ES-I3 (cell line): ENCODE results near the gene PERCC1.

Experiments
- H3K36me3 ChIP-seq: 2 replicates; pipeline ENCODE4 v1.6.1; 2013; ENCODE audit warnings: mild to moderate bottlenecking, low read length, control low read depth, moderate library complexity; ENCODE audit not compliant: insufficient read depth
- H3K4me1 ChIP-seq: 2 replicates; pipeline ENCODE4 v1.6.1; 2013; ENCODE audit warnings: mild to moderate bottlenecking, control low read depth, low read length; ENCODE audit not compliant: insufficient read depth
- H3K9ac ChIP-seq: 2 replicates; pipeline ENCODE4 v1.6.1; 2013; ENCODE audit warnings: low read depth, mild to moderate bottlenecking, low read length, moderate library complexity
- H3K9me3 ChIP-seq: 2 replicates; pipeline ENCODE4 v1.6.1; 2013; ENCODE audit warnings: mild to moderate bottlenecking, low read length, moderate library complexity; ENCODE audit not compliant: control insufficient read depth, insufficient read depth

The PERCC1 gene

GRCh38 chr16:1424028-1424427 lies 6.8 kb upstream of the PERCC1 start:
- H3K4me1 ChIP-seq: no peaks in the 10 kb centered on the region; the same call in 1 of the 2 replicates
- H3K9me3 ChIP-seq: no peaks in the 10 kb centered on the region
- H3K36me3 ChIP-seq: no peaks in the 10 kb centered on the region
- no peak overlapping the region for H3K9ac ChIP-seq

DNA sequence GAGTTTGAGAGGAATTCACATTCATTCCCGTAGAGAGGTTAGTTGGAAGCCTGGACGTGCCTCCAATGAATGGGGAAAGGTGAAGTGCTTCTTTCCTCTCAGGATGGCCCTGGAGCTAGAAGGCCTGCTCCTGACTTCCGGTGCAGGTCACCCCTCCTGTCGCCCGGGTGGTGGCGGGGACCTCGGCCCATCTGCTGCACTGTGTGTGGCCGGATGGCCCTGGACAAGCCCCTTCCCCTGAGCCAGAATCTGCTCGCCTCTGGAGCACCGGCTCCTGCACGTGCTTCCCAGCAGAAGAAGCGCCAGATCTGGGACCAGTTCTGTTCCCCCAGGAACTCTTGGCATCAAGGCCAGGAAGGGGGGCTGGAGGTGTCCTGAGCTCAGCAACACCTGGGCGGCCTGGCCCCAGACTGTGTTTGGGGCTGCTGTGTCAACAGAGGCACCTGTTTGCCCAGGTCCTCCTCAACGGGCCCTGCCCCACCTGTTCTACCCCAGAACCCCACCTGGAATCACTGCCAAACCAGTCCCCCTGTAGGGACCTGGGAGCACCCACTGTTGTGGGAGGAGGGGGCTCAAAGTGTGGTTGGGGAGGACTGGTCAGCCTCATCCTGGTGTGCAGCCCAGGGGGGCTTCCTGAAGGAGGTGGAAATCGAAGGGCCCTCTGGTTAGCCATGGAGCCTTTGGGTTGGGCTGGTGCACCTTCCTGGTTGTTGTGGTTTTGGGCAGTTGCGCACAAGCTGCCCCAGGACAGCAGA lies 5.1 kb upstream of the PERCC1 start:
- Histone ChIP-seq H3K9ac (no peak overlapping the region), H3K4me1 (no peaks in the 10 kb centered on the region; the same call in 1 of the 2 replicates), H3K9me3 (no peaks in the 10 kb centered on the region)

DNA sequence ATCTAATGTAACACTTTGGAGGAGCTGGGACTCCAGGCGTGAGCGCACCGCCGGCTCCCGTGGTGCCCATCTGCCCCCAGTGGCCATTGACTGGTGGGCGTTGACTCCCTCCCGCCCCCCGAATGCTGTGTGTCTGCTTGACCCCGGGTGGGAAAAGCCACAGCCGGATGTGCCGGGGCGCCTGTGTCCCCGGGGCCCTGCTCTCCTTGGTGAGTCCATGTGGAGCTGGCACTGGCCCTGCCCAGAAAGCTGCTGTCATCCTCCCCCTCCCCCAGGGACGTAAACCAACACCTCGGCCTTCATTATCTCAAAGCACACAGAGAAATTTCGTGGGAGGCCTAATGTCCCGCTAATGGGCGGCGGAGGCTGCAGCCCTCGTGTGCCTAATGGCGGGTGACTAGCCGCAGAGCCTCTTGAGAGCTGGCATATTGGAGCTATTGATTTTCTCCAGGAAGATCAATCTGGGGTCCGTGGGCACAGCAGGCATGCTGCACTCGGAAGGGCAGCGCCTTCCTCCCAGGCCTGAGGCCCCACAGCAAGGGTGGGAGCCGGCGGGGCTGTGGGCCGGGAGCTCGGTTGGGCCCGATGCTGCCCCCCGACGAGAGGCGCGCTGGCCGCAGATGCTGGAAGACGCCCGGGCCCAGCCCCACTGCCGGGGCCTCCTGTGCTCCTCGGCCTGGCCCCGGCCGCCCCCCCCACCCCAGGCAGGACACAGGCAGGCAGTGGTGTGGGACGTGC lies 4.0 kb upstream of the PERCC1 start:
- Histone ChIP-seq H3K4me1 (no peaks in the 10 kb centered on the region; the same call in 1 of the 2 replicates), H3K9ac (no peak overlapping the region), H3K36me3 (no peaks in the 10 kb centered on the region), H3K9me3 (no peaks in the 10 kb centered on the region)

More for the DNA sequence above, 5.1 kb upstream of the PERCC1 start:
- no peaks in the 10 kb centered on the region for H3K36me3 ChIP-seq

- no peak overlapping the region for H3K9ac ChIP-seq
- no peaks in the 10 kb centered on the region for H3K9me3 ChIP-seq
- H3K36me3 ChIP-seq: no peaks in the 10 kb centered on the region
- no peaks in the 10 kb centered on the region; the same call in 1 of the 2 replicates for H3K4me1 ChIP-seq
Observed at GRCh38 chr16:1427473-1428461, 3.1 kb upstream of the PERCC1 start.

DNA sequence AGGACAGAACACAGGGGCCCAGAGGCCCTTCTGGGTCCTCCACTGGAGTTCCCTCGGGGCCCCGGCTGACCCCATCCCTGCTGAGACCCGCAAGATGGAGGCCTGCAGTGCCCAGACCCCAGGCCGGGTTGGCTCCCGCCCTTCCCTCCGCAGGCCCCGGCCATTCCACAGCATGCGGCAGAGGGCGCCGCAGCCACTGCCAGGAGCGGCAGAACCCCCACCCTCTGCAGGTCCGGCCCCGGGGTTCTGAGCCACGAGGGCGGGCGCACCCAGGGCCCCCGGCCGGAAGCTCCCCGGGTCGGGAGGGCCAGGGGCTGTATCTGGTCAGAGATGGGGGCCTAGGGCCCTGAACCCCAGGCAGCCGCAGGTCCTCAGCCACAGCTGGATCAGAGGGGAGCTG lies 2.4 kb upstream of the PERCC1 start:
- no peaks in the 10 kb centered on the region for H3K9me3 ChIP-seq
- H3K36me3 ChIP-seq: no peaks in the 10 kb centered on the region
- H3K9ac ChIP-seq: no peak overlapping the region
- H3K4me1 ChIP-seq: no peaks in the 10 kb centered on the region; the same call in 1 of the 2 replicates

GRCh38 chr16:1429012-1429411 lies 1.9 kb upstream of the PERCC1 start:
- H3K4me1 ChIP-seq: no peaks in the 10 kb centered on the region; the same call in 1 of the 2 replicates
- H3K36me3 ChIP-seq: no peaks in the 10 kb centered on the region
- H3K9ac ChIP-seq: no peak overlapping the region
- H3K9me3 ChIP-seq: no peaks in the 10 kb centered on the region

GRCh38 chr16:1429631-1430030 lies 1.2 kb upstream of the PERCC1 start:
- Histone ChIP-seq H3K9ac (no peak overlapping the region), H3K9me3 (no peaks in the 10 kb centered on the region), H3K4me1 (no peaks in the 10 kb centered on the region; the same call in 1 of the 2 replicates), H3K36me3 (no peaks in the 10 kb centered on the region)

DNA sequence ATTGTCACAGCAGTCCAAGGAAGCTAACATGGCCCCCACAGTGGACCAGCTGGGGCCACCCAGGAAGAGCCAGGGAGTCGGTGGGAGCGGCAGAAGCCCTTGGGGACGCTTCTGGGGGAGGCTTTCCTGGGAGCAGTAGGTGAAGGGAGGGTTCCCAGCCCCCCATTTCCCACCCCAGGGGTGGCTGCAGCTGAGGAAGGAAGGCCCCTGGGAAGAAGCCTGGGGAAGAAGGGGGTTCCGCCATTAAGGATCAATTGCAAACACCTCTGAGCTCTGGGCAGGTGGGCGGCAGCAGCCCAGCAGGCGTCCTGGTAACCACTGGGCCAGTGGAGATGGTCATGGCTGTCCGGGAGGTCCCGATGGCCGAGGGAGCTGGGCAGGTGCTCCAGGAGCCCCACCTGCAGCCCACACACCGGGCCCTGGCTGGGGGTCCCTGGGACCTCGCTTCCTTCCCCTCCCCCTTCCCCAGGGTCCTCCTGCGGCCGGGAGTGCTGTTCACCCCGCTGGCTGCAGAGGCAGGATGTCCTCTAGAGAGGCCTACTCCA lies 592 bp upstream of the PERCC1 start:
- Histone ChIP-seq H3K36me3 (no peaks in the 10 kb centered on the region), H3K9ac (no peak overlapping the region), H3K4me1 (no peaks in the 10 kb centered on the region; the same call in 1 of the 2 replicates), H3K9me3 (no peaks in the 10 kb centered on the region)

DNA sequence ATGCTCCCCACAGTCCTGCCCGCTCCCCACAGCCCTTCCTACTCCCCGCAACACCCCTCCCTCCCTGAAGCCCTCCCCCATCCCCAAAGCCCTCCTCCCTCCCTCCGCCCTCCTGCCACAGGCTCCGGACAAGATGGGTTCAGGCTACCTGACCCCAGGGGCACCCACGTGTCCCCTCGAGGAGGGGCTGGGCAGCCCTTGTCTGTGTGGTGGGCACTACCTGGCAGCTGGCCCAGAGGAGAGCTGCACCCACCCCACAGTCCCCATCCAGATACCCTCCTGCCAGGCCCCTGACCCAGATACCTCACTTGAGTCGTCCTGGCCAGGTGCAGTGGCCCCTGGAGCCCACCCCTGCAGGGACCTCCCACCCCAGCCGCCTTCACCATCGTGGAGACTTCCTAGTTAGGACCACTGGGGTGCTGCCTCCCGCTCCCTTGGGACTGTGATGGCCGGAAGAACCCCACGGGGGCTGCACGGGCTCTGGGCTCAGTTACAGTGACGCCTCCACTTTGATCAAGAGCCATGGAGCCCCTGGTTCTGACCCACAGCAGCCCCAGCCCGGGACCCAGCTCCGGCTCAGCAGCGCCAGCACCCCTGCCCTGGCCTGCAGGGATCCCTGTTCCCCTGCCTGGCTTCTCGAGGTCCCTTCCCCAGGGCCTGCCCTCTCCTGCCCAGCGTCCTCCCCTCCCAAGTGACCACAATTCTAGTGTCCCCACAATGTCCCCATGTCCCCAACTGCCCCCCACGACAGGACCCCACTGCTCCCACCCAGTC lies 806 bp downstream of the PERCC1 start:
- Histone ChIP-seq H3K9me3 (no peaks in the 10 kb centered on the region), H3K9ac (no peak overlapping the region), H3K4me1 (no peaks in the 10 kb centered on the region; the same call in 1 of the 2 replicates), H3K36me3 (no peaks in the 10 kb centered on the region)

DNA sequence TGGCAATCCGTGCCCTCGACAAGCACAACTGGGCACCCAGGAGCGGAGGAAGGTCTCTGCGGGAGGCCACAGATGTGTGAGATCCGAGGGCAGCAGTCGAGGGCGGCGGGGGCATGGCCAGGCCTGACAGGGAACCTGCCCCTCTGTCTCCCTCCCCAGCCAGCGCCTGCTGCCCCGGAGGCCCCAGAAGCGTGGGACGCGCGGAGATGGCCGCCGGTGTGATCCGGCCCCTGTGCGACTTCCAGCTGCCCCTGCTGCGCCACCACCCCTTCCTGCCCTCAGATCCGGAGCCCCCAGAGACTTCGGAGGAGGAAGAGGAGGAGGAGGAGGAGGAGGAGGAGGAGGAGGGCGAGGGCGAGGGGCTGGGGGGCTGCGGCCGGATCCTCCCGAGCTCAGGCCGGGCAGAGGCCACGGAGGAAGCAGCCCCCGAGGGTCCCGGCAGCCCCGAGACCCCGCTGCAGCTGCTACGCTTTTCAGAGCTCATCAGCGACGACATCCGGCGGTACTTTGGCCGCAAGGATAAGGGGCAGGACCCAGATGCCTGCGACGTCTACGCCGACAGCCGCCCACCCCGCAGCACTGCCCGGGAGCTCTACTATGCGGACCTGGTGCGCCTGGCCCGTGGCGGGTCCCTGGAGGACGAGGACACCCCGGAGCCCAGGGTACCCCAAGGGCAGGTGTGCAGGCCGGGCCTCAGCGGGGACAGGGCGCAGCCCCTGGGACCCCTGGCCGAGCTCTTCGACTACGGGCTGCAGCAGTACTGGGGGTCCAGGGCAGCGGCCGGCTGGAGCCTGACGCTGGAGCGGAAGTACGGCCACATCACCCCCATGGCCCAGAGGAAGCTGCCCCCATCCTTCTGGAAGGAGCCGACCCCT lies 1.7 kb downstream of the PERCC1 start:
- Histone ChIP-seq H3K36me3 (no peaks in the 10 kb centered on the region), H3K9me3 (no peaks in the 10 kb centered on the region), H3K9ac (no peak overlapping the region), H3K4me1 (no peaks in the 10 kb centered on the region; the same call in 1 of the 2 replicates)

DNA sequence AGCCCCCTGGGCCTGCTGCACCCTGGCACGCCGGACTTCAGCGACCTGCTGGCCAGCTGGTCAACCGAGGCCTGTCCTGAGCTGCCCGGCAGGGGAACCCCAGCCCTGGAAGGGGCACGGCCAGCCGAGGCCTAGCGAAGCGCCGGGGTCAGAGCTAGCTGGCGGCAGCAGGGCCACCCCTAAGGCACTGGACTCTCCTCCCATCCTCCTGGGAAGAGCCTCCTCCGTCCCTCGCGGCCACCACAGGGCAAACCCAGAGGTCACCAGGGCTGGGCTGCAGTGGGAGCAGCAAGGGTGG lies 2.3 kb downstream of the PERCC1 start:
- Histone ChIP-seq H3K4me1 (no peaks in the 10 kb centered on the region; the same call in 1 of the 2 replicates), H3K36me3 (no peaks in the 10 kb centered on the region), H3K9me3 (no peaks in the 10 kb centered on the region), H3K9ac (no peak overlapping the region)

- H3K36me3 ChIP-seq: no peaks in the 10 kb centered on the region
- H3K9me3 ChIP-seq: no peaks in the 10 kb centered on the region
- no peak overlapping the region for H3K9ac ChIP-seq
- no peaks in the 10 kb centered on the region for H3K4me1 ChIP-seq
Observed at GRCh38 chr16:1433756-1434155, 2.9 kb downstream of the PERCC1 start.
